HG03469 (cell line): ENCODE data around the gene TNFAIP8.
"Not testable (repeated sequence)": the region's sequence is repeated elsewhere in the genome, so short reads cannot be mapped to it uniquely, and the experiment has no call there.

Experiments used
- ATAC-seq: cut with Tn5 transposase; IDR thresholded peaks from one replicate; pipeline ENCODE4 v1.9.1; 2021; ENCODE audit warnings: mild to moderate bottlenecking, moderate library complexity, moderate number of reproducible peaks; ENCODE audit not compliant: unreplicated experiment

The TNFAIP8 gene

DNA sequence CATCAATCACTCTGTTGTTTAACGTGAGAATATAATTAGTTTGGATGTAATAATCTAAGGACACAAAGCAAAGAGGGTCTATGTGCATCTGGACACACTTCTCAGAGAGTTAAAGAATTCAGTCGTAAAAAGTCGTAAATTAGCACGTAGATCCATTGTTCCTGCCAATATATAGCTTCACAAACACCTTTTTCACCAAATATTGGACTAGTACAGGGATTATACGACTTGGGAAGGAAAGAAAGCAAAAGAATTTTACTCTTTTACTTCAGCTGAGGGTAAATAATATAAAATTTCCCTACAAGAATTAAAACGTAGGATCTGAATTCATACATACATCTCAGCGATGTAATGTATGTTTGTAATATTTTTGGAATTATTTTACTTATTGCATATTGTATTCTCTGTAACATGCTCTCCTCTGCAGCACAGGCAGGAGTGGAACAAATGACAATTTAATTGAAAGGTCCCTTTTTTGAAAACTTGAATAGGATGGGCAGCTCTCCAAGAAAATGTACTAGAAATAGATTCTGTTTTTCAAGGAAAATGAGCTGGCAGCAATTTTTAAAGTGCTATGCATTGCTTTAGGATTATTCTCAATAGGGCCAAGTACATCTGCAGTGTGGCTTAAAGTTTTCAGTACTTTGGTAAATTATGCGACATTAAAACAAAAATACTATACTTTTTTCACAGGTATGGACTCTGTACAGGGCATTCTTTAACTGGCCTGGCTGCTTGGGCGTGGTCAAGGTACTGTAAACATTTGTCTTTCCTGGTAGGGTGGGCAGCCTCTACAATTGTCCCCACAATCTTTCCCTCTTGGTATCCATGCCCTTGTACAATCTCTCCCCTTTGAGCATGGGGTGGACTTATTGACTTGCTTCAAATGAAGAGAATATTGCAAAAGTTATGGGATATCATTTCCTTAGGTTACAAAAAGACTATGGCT is 56.7 kb downstream of the TNFAIP8 start:
- ATAC-seq, result no peak

DNA sequence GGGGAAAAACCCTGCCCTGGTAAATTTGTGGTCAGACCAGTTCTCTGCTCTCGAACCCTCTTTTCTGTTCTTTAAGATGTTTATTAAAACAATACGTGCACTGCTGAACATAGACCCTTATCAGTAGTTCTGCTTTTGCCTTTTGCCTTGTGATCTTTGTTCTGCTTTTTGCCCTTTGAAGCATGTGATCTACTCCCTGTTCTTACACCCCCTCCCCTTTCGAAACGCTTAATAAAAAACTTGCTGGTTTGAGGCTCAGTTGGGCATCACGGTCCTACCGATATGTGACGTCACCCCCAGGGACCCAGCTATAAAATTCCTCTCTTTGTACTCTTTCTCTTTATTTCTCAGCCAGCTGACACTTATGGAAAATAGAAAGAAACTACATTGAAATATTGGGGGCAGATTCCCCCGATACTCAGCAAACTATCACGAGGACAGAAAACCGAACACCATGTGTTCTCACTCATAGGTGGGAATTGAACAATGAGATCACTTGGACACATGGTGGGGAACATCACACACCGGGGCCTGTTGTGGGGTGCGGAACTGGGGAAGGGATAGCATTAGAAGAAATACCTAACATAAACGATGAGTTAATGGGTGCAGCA is 58.4 kb downstream of the TNFAIP8 start:
- not testable (repeated sequence) for ATAC-seq

DNA sequence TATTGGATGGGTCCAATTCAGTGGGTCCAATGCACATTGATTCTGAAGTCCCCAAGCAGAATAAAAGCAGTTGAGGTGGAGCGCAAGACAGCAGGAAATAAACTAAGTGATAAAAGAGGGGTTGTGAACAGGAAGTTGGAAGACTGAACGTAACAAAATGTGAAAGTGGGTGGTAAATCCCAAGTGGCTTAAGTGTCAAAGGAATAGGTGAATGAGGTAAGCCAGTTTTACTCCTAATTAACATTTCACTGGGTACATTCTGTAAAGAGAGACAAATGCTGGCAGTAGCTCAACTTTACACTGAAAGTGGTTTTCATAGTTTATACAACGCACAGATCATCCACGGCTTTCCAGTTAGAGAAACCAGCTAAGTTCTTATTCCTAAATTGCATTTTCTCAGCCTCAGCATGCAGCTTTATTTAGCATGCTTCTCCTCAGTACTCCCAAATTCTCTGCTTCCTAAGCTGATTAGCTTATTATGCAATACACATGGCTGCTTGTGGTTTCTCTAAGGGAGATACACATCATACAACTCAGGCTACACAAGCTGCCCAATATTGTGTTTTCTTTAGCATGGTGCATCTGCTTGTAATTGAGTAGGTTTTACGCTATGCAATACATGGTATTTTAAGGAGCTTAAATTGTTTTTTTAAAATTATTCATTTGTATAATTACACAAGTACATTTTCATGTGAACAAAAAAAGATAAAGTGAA is 62.2 kb downstream of the TNFAIP8 start:
- ATAC-seq, result no peak

DNA sequence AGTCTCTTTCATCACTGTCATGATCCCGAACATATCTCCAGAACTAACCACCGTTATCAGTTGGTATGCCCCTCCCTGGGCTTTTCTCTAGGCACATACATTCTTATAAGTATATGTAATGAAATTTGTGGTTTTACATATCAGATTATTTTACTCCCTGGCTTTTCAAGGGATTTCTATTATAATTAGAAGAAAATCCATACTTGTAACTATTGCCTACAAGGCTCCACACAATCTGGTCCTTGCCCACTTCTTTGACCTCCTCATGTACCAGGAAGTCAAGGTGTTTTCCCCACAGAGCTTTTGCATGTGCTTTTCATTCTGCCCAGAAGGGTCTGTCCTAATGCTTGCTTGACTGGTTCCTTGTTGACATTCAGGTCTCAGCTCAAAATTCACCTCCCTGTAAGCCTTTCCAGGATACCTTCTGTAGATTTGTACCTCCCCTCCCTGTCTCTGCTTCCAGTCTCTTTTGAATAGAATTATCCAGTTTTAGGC is 62.8 kb downstream of the TNFAIP8 start:
- ATAC-seq, result peak; percentile 48

DNA sequence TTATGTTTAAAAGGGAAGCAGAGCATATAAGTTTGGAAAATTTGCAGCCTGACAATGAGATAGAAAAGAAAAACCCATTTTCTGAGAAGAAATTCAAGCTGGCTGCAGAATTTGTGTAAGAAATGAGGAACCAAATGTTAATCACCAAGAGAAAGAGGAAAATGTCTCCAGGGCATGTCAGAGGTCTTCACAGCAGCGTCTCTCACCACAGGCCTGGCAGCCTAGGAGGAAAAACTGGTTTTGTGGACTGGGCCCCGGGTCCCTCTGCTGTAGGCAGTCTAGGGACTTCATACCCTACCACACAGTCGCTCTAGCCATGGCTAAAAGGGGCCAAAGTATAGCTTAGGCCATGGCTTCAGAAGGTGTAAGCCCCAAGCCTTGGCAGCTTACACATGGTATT is 64.3 kb downstream of the TNFAIP8 start:
- ATAC-seq, result no peak

DNA sequence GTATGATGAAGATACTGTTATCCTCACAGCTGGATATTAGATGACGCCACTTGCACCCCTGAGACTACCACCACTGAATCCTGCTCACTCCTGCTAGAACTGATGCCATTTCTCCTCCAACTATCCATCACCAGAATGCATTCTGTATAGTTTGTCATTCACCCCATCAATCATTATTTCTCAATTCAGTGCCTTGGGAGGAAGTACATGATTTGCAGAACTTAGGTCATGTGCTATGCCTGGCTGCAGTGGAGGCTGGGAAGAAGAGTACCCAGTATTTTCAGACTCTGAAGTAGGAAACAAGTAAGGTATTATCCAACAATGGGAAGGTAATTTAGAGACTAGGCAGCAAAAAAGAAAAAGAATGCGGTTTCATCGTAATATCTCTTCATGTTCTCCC is 70.2 kb downstream of the TNFAIP8 start:
- no peak for ATAC-seq

DNA sequence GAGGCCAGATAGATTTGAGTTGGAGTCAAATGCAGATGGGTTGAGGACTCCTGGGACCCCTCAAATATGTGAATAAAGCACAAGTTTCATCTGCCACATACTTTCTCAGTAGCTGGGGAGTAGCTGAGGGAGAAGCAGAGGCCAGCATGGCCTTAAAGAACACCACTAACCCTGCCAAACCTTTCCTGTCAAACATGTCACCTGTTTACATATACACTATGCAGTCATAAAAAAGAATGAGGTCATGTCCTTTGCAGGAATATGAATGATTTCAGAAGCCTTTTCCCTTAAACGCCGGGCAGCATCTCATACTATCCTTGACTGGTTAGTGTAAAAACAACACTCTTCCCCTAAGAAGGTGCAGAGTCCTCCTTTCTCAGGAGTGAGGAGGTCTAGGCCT is 71.2 kb downstream of the TNFAIP8 start:
- no peak for ATAC-seq

DNA sequence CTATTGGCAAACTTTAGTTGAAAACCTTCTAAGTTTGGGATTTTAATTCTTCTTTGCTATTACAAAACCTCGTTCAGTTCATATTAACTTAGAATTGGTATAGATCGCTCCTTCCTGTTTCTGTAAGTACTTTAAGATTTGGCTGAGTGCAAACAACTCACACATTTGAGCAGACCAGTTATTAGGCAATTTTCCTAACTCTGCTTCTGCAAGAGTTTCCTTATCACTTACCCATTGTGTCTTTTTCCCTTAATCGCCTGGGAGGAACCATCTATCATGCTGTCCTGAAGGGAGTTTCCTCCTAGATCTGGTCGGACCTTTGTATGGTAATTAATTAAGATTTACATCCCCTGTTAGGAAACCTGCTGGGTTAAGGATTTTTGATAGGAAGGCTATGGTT is 71.8 kb downstream of the TNFAIP8 start:
- not testable (repeated sequence) for ATAC-seq

DNA sequence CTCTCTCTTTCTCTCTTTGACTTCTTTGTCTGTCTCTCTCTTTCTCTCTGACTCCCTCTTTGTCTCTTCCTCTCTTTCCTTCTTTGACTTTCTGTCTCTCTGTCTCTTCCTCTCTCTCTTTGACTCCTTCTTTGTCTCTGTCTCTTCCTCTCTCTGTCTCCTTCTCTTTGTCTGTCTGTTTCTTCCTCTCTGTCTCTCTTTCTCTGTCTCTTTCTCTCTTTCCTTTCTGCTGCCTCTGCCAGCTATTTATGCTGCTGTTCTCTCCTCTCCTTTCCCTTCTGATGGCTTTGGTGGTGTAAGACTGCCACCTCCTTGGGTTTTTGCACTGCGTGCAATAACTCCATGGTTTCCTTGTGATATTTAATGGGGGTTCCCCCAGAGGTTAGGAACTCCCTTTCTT is 72.3 kb downstream of the TNFAIP8 start:
- not testable (repeated sequence) for ATAC-seq

DNA sequence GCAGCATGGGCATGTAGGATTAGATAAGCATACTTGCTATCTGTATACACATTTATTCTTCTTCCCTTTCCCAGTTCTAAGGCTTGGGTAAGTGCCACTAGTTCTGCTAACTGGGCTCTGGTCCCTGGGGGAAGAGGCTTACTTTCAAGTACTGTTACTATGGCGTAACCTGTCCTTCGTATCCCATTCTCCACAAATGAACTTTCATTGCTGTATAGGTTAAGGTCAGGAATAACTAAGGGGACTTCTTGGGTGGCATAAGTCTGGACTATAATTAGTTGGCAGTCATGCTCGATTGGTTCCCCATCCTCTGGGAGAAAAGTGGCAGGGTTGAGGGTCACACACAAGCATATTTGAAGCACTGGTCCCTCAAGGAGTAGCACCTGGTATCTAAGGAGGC is 72.8 kb downstream of the TNFAIP8 start:
- ATAC-seq, result not testable (repeated sequence)

DNA sequence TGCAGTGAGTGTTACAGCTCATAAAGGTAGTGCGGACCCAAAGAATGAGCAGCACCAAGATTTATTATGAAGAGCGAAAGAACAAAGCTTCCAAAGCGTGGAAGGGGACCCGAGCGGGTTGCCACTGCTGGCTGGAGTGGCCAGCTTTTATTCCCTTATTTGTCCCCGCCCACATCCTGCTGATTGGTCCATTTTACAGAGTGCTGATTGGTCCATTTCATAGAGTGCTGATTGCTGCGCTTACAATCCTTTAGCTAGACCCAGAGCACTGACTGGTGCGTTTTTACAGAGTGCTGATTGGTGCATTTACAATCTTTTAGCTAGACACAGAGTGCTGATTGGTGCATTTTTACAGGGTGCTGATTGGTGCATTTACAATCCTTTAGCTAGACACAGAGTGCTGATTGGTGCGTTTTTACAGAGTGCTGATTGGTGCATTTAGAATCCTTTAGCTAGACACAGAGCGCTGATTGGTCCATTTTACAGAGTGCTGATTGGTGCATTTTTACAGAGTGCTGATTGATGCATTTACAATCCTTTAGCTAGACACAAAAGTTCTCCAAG is 76.9 kb downstream of the TNFAIP8 start:
- ATAC-seq, result not testable (repeated sequence)

DNA sequence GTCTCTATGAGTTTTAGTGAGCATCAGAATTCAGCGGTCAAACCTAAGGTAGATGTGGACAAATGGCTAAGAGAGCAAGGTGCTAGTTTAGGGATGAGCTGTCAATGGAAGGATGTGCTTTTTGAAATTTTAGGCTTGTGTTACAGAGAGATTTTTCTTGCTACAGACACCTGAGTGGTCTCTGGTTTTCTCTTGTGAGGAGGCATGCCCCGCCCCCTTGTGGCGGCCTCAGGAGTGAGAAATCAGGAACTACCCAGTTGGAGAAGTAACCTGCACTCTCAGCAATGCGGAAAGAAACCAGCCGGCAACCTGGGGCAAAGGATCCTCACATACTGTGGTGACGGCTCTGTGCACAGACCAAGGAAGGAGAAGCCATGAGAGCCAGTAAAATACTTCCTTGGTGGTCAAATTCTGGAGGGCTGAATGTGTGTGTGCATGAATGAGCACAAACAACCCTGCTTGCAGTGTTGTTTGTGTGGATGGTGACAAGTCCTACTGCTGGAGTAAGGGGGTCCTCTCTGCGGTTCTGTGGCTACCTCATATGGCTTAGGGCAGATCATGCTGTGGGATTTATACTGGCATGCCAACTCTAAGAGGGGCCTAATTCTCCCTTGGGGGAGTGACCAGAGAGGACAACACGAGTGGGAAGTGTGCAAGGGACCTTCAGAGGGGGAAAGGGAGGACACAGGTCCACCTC is 79.8 kb downstream of the TNFAIP8 start:
- ATAC-seq, result peak; percentile 95

DNA sequence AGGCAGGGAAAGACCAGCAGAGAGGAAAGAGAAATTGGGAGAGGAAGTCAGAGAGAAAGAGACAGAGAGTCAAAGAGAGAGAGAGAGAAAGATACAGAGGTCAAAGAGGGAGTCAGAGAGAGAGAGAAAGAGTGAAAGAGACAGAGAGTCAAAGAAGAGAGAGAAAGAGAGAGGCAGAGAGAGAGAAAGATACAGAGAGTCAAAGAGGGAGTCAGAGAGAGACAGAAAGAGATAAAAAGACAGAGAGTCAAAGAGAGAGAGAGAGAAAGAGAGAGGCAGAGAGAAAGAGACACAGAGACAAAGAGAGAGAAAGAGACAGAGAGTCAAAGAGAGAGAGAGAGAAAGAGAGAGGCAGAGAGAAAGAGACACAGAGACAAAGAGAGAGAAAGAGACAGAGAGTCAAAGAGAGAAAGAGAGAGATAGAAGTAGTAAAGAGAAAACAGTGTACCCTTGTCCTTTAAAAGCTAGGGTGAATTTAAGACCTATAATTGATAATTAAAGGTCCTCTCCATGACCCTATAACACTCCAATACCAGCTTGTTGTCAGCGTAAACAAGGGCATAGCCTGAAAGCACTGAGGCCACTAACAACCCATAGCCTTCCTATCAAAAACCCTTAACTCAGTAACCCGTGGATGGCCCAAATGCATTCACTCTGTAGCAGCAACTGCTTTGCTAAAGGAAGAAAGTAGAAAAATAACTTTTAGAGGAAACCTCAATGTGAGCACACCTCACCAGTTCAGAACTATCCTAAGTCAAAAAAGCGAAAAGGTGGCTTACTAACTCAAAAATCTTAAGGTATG is 82.2 kb downstream of the TNFAIP8 start:
- ATAC-seq, result not testable (repeated sequence)

DNA sequence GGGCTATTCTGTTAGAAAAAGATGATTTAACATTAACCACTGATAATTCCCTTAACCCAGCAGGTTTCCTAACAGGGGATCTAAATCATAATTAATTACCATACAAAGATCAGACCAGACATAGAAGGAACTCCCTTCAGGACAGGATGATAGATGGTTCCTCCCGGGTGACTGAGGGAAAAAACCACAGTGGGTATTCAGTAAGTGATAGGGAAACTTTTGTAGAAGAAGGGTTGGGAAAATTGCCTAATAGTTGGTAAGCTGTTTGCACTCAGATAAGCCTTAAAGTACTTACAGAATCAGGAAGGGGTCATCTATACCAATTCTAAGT is 82.7 kb downstream of the TNFAIP8 start:
- not testable (repeated sequence) for ATAC-seq

DNA sequence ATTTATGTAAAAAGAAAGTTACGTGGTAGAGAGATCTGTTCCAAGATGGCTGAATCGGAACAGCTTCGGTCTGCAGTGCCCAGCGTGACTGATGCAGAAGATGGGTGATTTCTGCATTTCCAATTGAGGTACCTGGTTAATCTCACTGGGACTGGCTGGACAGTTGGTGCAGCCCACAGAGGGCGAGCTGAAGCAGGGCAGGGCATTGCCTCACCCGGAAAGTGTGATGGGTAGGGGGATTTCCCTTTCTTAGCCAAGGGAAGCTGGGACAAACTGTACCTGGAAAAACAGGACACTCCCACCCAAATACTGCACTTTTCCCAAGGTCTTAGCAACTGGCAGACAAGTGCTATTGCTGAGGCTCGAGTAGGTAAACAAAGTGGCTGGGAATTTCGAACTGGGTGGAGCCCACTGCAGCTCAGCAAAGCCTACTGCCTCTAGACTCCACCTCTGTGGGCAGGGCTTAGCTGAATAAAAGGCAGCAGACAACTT is 83.4 kb downstream of the TNFAIP8 start:
- ATAC-seq, result no peak

DNA sequence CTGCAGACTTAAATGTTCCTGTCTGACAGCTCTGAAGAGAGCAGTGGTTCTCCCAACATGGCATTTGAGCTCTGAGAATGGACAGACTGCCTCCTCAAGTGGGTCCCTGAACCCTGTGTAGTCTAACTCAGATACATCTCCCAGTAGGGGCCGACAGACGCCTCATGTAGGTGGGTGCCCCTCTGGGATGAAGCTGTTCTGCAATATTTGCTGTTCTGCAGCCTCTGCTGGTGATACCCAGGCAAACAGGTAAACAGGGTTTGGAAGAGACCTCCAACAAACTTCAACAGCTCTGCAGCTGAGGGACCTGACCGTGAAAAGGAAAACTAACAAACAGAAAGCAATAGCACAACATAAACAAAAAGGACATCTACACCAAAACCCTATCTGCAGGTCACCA is 83.8 kb downstream of the TNFAIP8 start:
- not testable (repeated sequence) for ATAC-seq

DNA sequence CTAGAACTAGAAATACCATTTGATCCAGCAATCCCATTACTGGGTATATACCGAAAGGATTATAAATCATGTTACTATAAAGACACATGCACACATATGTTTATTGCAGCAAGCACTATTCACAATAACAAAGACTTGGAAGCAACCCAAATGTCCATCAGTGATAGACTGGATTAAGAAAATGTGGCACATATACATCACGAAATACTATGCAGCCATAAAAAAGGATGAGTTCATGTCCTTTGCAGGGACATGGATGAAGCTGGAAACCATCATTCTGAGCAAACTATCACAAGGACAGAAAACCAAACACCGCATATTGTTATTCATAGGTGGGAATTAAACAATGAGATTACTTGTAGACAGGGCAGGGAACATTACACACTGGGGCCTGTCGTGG is 88.8 kb downstream of the TNFAIP8 start:
- not testable (repeated sequence) for ATAC-seq

DNA sequence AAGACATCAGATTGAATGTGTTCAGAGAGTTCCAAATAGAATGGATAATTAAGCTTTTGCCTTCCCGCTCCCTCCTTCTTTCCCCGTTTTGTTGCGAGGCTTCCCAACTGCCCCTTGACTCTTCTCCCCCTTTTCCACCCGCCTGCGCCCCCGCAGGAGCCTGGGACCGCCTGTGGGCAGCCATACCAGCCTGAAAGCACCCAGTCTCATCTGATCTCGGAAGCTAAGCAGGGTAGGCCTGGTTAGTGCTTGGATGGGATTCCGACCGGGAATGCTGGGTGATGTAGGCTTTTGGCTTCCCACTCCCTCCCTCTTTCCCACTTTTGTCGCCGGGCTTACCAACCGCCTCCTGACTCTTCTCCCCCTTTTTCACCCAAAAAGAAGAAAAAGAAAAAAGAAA is 89.7 kb downstream of the TNFAIP8 start:
- ATAC-seq, result no peak
